NCI-H345 treated with DMSO at 0.1 percent for 48 hours (cell line): ENCODE results near the gene ALPP.
"Not testable (repeated sequence)": the region's sequence is repeated elsewhere in the genome, so short reads cannot be mapped to it uniquely, and the experiment has no call there.

Experiments used
- DNase-seq: peaks from one replicate; lab custom pipeline; 2025; ENCODE audit not compliant: unreplicated experiment; lab: John Stamatoyannopoulos, UW

Gene ALPP

GRCh38 chr2:232379610-232380590 is 1.3 kb downstream of the ALPP start:
- not testable (repeated sequence) for DNase-seq

- not testable (repeated sequence) for DNase-seq
These were observed 2.9 kb downstream of the ALPP start for GRCh38 chr2:232381204-232382031.

- DNase-seq, result no peak
These were observed 4.0 kb downstream of the ALPP start for GRCh38 chr2:232382331-232383225.

- no peak for DNase-seq
These were observed 5.9 kb downstream of the ALPP start for GRCh38 chr2:232384466-232384865.

- DNase-seq, result not testable (repeated sequence)
These were observed 6.5 kb downstream of the ALPP start for GRCh38 chr2:232385058-232385457.

- DNase-seq, result no peak
These were observed 7.3 kb downstream of the ALPP start for GRCh38 chr2:232385660-232386489.

GRCh38 chr2:232386490-232386739 is 7.9 kb downstream of the ALPP start:
- no peak for DNase-seq

- DNase-seq, result no peak
These were observed 8.3 kb downstream of the ALPP start for GRCh38 chr2:232386740-232387450.

GRCh38 chr2:232387451-232388171 is 9.1 kb downstream of the ALPP start:
- DNase-seq, result no peak

- no peak for DNase-seq
These were observed 9.9 kb downstream of the ALPP start for GRCh38 chr2:232388324-232388891.

GRCh38 chr2:232389327-232389726 is 10.8 kb downstream of the ALPP start:
- no peak for DNase-seq

GRCh38 chr2:232390661-232391060 is 12.1 kb downstream of the ALPP start:
- DNase-seq, result no peak

- no peak for DNase-seq
These were observed 15.0 kb downstream of the ALPP start for GRCh38 chr2:232393556-232393955.

- not testable (repeated sequence) for DNase-seq
These were observed 15.9 kb downstream of the ALPP start for GRCh38 chr2:232394431-232394830.

GRCh38 chr2:232395586-232395985 is 17.0 kb downstream of the ALPP start:
- no peak for DNase-seq

GRCh38 chr2:232396683-232397082 is 18.1 kb downstream of the ALPP start:
- no peak for DNase-seq

GRCh38 chr2:232398293-232399034 is 19.9 kb downstream of the ALPP start:
- DNase-seq, result no peak
